GM12878 (cell line): ENCODE results near the gene TRIP6. TPM values are rescaled to one million over a fixed set of nuclear protein-coding genes. Genes with fewer than 3 reads are reported as not detected.

Experiments used
- ATAC-seq: fragments of 200-7000 bp; cut with Tn5 transposase; 3 replicates; pipeline ENCODE4 v1.9.1; 2020; ENCODE audit warnings: mild to moderate bottlenecking, moderate library complexity
- BruUV-seq: library from RNA; stranded (reverse); fragments of 400-500 nt; replicated peaks from 2 replicates; lab custom pipeline; 2021; lab: Mats Ljungman, UMichigan
- CTCF ChIA-PET: fragments of 300-600 bp; sonication (Branson Sonifier 250); formaldehyde crosslinking; extraction: SDS; loops from one replicate; lab custom pipeline; 2021; ENCODE audit warnings: inconsistent platforms; lab: Yijun Ruan, JAX
- POLR2A ChIA-PET: fragments of 350-600 bp; formaldehyde crosslinking; extraction: SDS; loops from one replicate; lab custom pipeline; 2021; ENCODE audit warnings: inconsistent platforms; lab: Charles Lee
- RAD21 ChIA-PET: fragments of 300-600 bp; sonication (Branson Sonifier 250); formaldehyde crosslinking; loops from one replicate; lab custom pipeline; 2023; ENCODE audit warnings: antibody characterized with exemption; ENCODE audit not compliant: unreplicated experiment; lab: Charles Lee
- SMC1A ChIA-PET: fragments of 300-600 bp; sonication (Branson Sonifier 250); formaldehyde crosslinking; loops from one replicate; lab custom pipeline; 2023; ENCODE audit not compliant: unreplicated experiment, uncharacterized antibody; lab: Charles Lee
- DNase-seq: peaks from one replicate; pipeline ENCODE4 v3.0.0-alpha.2; 2011; ENCODE audit warnings: low read depth, low spot score
- FAIRE-seq: peaks from 3 replicates; lab custom pipeline; 2011; peaks lifted over from hg19 to GRCh38; lab: Jason Lieb, UNC
- H2AFZ ChIP-seq: 2 replicates; pipeline ENCODE4 v1.6.0; 2011; ENCODE audit warnings: low read depth, low read length, control low read depth; ENCODE audit not compliant: control insufficient read depth
- H3K27ac ChIP-seq: 2 replicates; pipeline ENCODE4 v1.5.1; 2011; ENCODE audit warnings: control low read depth; ENCODE audit not compliant: control insufficient read depth, insufficient read depth
- H3K27me3 ChIP-seq, 2 experiments: replicated peaks in 1 of 2; 2 replicates each; pipeline versions ENCODE4 v1.6.0 to v1.6.1; 2011; ENCODE audit warnings: low read length in 1 of 2; ENCODE audit not compliant: control insufficient read depth in 2 of 2, insufficient read depth in 2 of 2
- H3K36me3 ChIP-seq, 2 experiments: 2 replicates each; pipeline ENCODE4 v1.5.1; 2011; ENCODE audit warnings: low read length in 1 of 2; ENCODE audit not compliant: control insufficient read depth in 2 of 2, insufficient read depth in 2 of 2
- H3K4me1 ChIP-seq: 2 replicates; pipeline ENCODE4 v1.6.1; 2011; ENCODE audit warnings: mild to moderate bottlenecking, low read length, moderate library complexity, mixed read lengths; ENCODE audit not compliant: control insufficient read depth, insufficient read depth
- H3K4me2 ChIP-seq: 2 replicates; pipeline ENCODE4 v1.6.0; 2011; ENCODE audit warnings: control low read depth; ENCODE audit not compliant: control insufficient read depth, insufficient read depth
- H3K4me3 ChIP-seq: fragments of 200-600 bp; sonication (generic); 2 replicates; pipeline ENCODE4 v1.5.1; 2016
- H3K79me2 ChIP-seq: 2 replicates; pipeline ENCODE4 v1.6.0; 2011; ENCODE audit warnings: low read length; ENCODE audit not compliant: control insufficient read depth, insufficient read depth
- H3K9ac ChIP-seq: 2 replicates; pipeline ENCODE4 v1.8.0; 2011; ENCODE audit warnings: low read length, control low read depth, mixed read lengths; ENCODE audit not compliant: control insufficient read depth, insufficient read depth
- H3K9me3 ChIP-seq: replicated peaks from 3 replicates; pipeline ENCODE4 v1.5.1; 2011; ENCODE audit warnings: mild to moderate bottlenecking, low read length; ENCODE audit not compliant: control insufficient read depth, insufficient read depth
- H4K20me1 ChIP-seq: 2 replicates; pipeline ENCODE4 v1.6.0; 2011; ENCODE audit not compliant: control insufficient read depth, insufficient read depth
- FOS ChIP-seq: IDR thresholded peaks from 3 replicates; pipeline ENCODE4 v1.6.1; 2011; ENCODE audit warnings: borderline replicate concordance; ENCODE audit not compliant: insufficient read length; ENCODE audit errors: extremely low read depth
- IRF3 ChIP-seq: fragments of 450-650 bp; IDR thresholded peaks from 2 replicates; pipeline ENCODE4 v1.6.1; 2014; ENCODE audit warnings: mild to moderate bottlenecking
- LARP7 ChIP-seq: fragments of 450-650 bp; IDR thresholded peaks from 2 replicates; pipeline ENCODE4 v1.6.1; 2017; ENCODE audit warnings: mild to moderate bottlenecking
- POLR2A ChIP-seq: IDR thresholded peaks from 2 replicates; pipeline ENCODE4 v1.6.1; 2011; ENCODE audit warnings: low read depth, mild to moderate bottlenecking, low read length
- POLR2AphosphoS2 ChIP-seq: IDR thresholded peaks from 2 replicates; pipeline ENCODE4 v1.6.1; 2011; ENCODE audit warnings: low read depth, mild to moderate bottlenecking, low read length, improper control_type of control experiment, moderate library complexity
- RELB ChIP-seq: fragments of 450-650 bp; IDR thresholded peaks from 2 replicates; pipeline ENCODE4 v1.6.1; 2017; ENCODE audit warnings: low read depth, mild to moderate bottlenecking, moderate library complexity
- TCF12 ChIP-seq: IDR thresholded peaks from 2 replicates; pipeline ENCODE4 v1.6.1; 2011; ENCODE audit warnings: low read depth, mild to moderate bottlenecking, low read length
- TCF3 ChIP-seq: IDR thresholded peaks from 2 replicates; pipeline ENCODE4 v1.6.1; 2012; ENCODE audit warnings: low read depth, mild to moderate bottlenecking, low read length, borderline replicate concordance; ENCODE audit not compliant: insufficient read depth
- WGBS: methylation state at CpG from one replicate; pipeline ENCODE4 v1.1.6; 2016; ENCODE audit warnings: low lambda C conversion rate; ENCODE audit not compliant: insufficient replicate concordance, insufficient coverage; ENCODE audit errors: missing lambda C conversion rate; 5-methylcytosine and 5-hydroxymethylcytosine counted together
- in situ Hi-C: fragments of 300-500 bp; cut with MboI; formaldehyde crosslinking; loops from 9 replicates; pipeline ENCODE4 v1.14.3; 2018; ENCODE audit warnings: mixed read lengths
- intact Hi-C: fragments of 100-400 bp; cut with micrococcal nuclease; formaldehyde crosslinking; loops from one replicate; pipeline ENCODE4 v1.14.2; 2022; ENCODE audit not compliant: unreplicated experiment
- polyA plus RNA-seq, 11 experiments: library from polyadenylated mRNA; depleted of rRNA in 4 of 11; unstranded in 6 of 11; stranded (reverse) in 5 of 11; fragments of >200 nt; fragmentation: Nextera tagmentation in 4 of 11; fragmentation: Illumina TruSeq in 1 of 11; extraction: Ambion mirVana in 4 of 11; extraction: Trizol in 1 of 11; gene quantifications; 1 replicate in 1 of 11; 2 replicates in 10 of 11; pipeline versions ENCODE4 v1.2.1 to v1.2.3, GENCODE V29; 2011 to 2016; ENCODE audit warnings: inconsistent platforms in 2 of 11, missing spikeins in 2 of 11, low read depth in 1 of 11
- total RNA-seq, 4 experiments: library from RNA; depleted of rRNA in 3 of 4; stranded (reverse); fragments of >200 nt in 3 of 4; fragmentation: Illumina TruSeq in 1 of 4; extraction: Trizol in 1 of 4; gene quantifications; 2 replicates each; pipeline versions ENCODE4 v1.2.1 to v1.2.3, GENCODE V29; 2013 to 2021
- TF ChIP-seq, protein P1 (sequence below): fragments of 150-350 bp; IDR thresholded peaks from 2 replicates; pipeline ENCODE4 v1.6.1; 2016; ENCODE audit warnings: low read depth, low read length
- TF ChIP-seq, protein P2 (sequence below): fragments of 450-650 bp; IDR thresholded peaks from 2 replicates; pipeline ENCODE4 v1.6.1; 2017; ENCODE audit warnings: borderline replicate concordance
- TF ChIP-seq, protein P3 (sequence below): fragments of 450-650 bp; IDR thresholded peaks from 2 replicates; pipeline ENCODE4 v1.6.1; 2016; ENCODE audit warnings: mild to moderate bottlenecking

Gene TRIP6
- total and polyA plus RNA-seq, 10 of the 15 experiments (the other 5 are each of a cell fraction or from before 2014, with no cell fraction given), result 2.5 to 47.4 (median 25.5) TPM

GRCh38 chr7:100867776-100868485, 744 bp downstream of the TRIP6 start (continued):
- TF ChIP-seq LARP7 (no peak), POLR2AphosphoS2 (no peak), FOS (no peak)

DNA sequence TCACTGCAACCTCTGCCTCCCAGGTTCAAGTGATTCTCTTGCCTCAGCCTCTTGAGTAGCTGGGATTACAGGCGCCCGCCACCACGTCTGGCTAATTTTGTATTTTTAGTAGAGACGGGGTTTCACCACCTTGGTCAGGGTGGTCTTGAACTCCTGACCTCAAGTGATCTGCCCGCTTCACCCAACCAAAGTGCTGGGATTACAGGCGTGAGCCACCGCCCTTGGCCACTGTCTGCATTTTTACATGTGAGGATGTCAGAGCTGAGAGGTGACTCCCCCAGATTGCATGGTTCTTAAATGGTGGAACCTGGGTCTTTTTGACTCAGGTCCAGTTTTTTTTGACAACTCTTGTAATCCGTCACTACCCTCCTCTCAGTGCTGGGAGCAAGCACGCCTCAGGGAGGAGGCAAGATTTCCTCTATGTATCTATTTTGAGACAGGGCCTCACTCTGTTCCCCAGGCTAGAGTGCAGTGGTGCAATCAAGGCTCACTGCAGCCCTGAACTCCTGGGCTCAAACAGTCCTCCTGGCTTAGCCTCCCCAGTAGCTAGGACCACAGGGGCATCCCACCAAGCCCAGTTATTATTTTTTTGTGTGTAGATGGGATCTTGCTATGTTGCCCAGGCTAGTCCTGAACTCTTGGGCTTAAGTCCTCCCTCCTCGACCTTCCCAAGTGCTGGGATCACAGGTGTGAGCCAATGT, 6.6 kb downstream of the TRIP6 start:
- H3K4me1 ChIP-seq, result peaks cover 6% of the 10 kb centered on the region; the same call in 1 of the 2 replicates
- DNase-seq (no peak), ATAC-seq (no peak), FAIRE-seq (no peak)
- intact Hi-C loops, result no loop called here
- no peaks in the 10 kb centered on the region; the same call in 2 of the 3 replicates for H3K9me3 ChIP-seq
- peaks cover 48% of the 10 kb centered on the region for H3K79me2 ChIP-seq
- H3K27me3 ChIP-seq, result no peaks in the 10 kb centered on the region
- ChIA-PET RAD21 (no interaction called here), SMC1A (no interaction called here), CTCF (interaction anchor here (0.6 to 1.6 kb wide), 2 partner anchors 16 to 270 kb away, joined by 3 to 4 read pairs; partner anchors contain the start of gene UFSP1), POLR2A (interaction anchor here (0.6 to 7.0 kb wide), 2 partner anchors 15 to 199 kb away, joined by 5 to 131 read pairs; partner anchors contain the start of gene UFSP1)
- in situ Hi-C loops, result no loop called here
- BruUV-seq, result no TSS peak
- H3K27ac ChIP-seq, result peak overlapping the region; percentile 98
- peak overlapping the region; percentile 99 for H3K4me2 ChIP-seq
- peak overlapping the region; percentile 71 for H3K4me3 ChIP-seq
- WGBS, result 87% methylated on average over 10 of the region's 10 CpGs
- peak overlapping the region; percentile 98 for H3K9ac ChIP-seq
- H3K36me3 ChIP-seq, result peaks cover 2 to 17% of the 10 kb centered on the region in 2 experiments; a peak in 3 of 4 replicates
- H2AFZ ChIP-seq, result no peak overlapping the region
- H4K20me1 ChIP-seq, result 0 out of 2 replicates have a peak, but pooled peaks cover 3% of the 10 kb centered on the region
- no peak for TF ChIP-seq RELB
- no peak for TF ChIP-seq TCF3
- TF ChIP-seq, protein P1, sequence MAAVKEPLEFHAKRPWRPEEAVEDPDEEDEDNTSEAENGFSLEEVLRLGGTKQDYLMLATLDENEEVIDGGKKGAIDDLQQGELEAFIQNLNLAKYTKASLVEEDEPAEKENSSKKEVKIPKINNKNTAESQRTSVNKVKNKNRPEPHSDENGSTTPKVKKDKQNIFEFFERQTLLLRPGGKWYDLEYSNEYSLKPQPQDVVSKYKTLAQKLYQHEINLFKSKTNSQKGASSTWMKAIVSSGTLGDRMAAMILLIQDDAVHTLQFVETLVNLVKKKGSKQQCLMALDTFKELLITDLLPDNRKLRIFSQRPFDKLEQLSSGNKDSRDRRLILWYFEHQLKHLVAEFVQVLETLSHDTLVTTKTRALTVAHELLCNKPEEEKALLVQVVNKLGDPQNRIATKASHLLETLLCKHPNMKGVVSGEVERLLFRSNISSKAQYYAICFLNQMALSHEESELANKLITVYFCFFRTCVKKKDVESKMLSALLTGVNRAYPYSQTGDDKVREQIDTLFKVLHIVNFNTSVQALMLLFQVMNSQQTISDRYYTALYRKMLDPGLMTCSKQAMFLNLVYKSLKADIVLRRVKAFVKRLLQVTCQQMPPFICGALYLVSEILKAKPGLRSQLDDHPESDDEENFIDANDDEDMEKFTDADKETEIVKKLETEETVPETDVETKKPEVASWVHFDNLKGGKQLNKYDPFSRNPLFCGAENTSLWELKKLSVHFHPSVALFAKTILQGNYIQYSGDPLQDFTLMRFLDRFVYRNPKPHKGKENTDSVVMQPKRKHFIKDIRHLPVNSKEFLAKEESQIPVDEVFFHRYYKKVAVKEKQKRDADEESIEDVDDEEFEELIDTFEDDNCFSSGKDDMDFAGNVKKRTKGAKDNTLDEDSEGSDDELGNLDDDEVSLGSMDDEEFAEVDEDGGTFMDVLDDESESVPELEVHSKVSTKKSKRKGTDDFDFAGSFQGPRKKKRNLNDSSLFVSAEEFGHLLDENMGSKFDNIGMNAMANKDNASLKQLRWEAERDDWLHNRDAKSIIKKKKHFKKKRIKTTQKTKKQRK, result no peak
- TF ChIP-seq, protein P2, sequence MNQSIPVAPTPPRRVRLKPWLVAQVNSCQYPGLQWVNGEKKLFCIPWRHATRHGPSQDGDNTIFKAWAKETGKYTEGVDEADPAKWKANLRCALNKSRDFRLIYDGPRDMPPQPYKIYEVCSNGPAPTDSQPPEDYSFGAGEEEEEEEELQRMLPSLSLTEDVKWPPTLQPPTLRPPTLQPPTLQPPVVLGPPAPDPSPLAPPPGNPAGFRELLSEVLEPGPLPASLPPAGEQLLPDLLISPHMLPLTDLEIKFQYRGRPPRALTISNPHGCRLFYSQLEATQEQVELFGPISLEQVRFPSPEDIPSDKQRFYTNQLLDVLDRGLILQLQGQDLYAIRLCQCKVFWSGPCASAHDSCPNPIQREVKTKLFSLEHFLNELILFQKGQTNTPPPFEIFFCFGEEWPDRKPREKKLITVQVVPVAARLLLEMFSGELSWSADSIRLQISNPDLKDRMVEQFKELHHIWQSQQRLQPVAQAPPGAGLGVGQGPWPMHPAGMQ, result no peak
- no peak for TF ChIP-seq TCF12
- TF ChIP-seq, protein P3, sequence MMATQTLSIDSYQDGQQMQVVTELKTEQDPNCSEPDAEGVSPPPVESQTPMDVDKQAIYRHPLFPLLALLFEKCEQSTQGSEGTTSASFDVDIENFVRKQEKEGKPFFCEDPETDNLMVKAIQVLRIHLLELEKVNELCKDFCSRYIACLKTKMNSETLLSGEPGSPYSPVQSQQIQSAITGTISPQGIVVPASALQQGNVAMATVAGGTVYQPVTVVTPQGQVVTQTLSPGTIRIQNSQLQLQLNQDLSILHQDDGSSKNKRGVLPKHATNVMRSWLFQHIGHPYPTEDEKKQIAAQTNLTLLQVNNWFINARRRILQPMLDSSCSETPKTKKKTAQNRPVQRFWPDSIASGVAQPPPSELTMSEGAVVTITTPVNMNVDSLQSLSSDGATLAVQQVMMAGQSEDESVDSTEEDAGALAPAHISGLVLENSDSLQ, result no peak
- TF ChIP-seq IRF3, result no peak
- no peak for TF ChIP-seq POLR2A
